Keratinocyte (primary cell): ENCODE data around the gene TCF7. TPM values are rescaled to one million over a fixed set of nuclear protein-coding genes. Genes with fewer than 3 reads are reported as not detected.

ENCODE experiments used
- DNase-seq: peaks from one replicate; pipeline ENCODE4 v3.0.0-alpha.2; 2011; ENCODE audit warnings: low read depth, missing footprints, low spot score
- FAIRE-seq: peaks from 2 replicates; lab custom pipeline; 2011; peaks lifted over from hg19 to GRCh38; lab: Jason Lieb, UNC
- H2AFZ ChIP-seq: 2 replicates; pipeline ENCODE4 v1.6.0; 2012; ENCODE audit warnings: low read length, control low read depth, inconsistent platforms; ENCODE audit not compliant: control insufficient read depth
- H3K27ac ChIP-seq: 2 replicates; pipeline ENCODE4 v1.5.1; 2011; ENCODE audit warnings: low read length; ENCODE audit not compliant: control insufficient read depth, insufficient read depth
- H3K27me3 ChIP-seq: 3 replicates; pipeline ENCODE4 v1.6.0; 2011; ENCODE audit warnings: low read length; ENCODE audit not compliant: control insufficient read depth, insufficient read depth; ENCODE audit errors: extremely low read depth
- H3K36me3 ChIP-seq, 2 experiments: 2 replicates in 1 of 2; 3 replicates in 1 of 2; pipeline ENCODE4 v1.5.1; 2011; ENCODE audit warnings: low read length in 2 of 2, mild to moderate bottlenecking in 1 of 2; ENCODE audit not compliant: control insufficient read depth in 2 of 2, insufficient read depth in 2 of 2; ENCODE audit errors: extremely low read depth in 1 of 2
- H3K4me1 ChIP-seq: 3 replicates; pipeline ENCODE4 v1.5.1; 2011; ENCODE audit warnings: low read length; ENCODE audit not compliant: control insufficient read depth, insufficient read depth; ENCODE audit errors: extremely low read depth
- H3K4me2 ChIP-seq: 3 replicates; pipeline ENCODE4 v1.6.0; 2011; ENCODE audit warnings: low read depth, low read length; ENCODE audit not compliant: control insufficient read depth, insufficient read depth; ENCODE audit errors: extremely low read depth
- H3K4me3 ChIP-seq, 3 experiments: fragments of 200-600 bp in 1 of 3; sonication (generic) in 1 of 3; 2 replicates in 2 of 3; 3 replicates in 1 of 3; pipeline ENCODE4 v1.5.1; 2011 to 2016; ENCODE audit warnings: low read length in 3 of 3, mild to moderate bottlenecking in 3 of 3, control low read depth in 2 of 3, inconsistent platforms in 1 of 3, low read depth in 1 of 3, mixed read lengths in 1 of 3, mixed run types in 1 of 3, moderate library complexity in 1 of 3; ENCODE audit not compliant: control insufficient read depth in 2 of 3, insufficient read depth in 2 of 3; ENCODE audit errors: extremely low read depth in 1 of 3
- H3K79me2 ChIP-seq: 2 replicates; pipeline ENCODE4 v1.6.0; 2012; ENCODE audit warnings: low read length; ENCODE audit not compliant: control insufficient read depth, insufficient read depth
- H3K9ac ChIP-seq: 3 replicates; pipeline ENCODE4 v1.6.0; 2011; ENCODE audit warnings: low read length; ENCODE audit not compliant: control insufficient read depth, insufficient read depth; ENCODE audit errors: extremely low read depth
- H3K9me1 ChIP-seq: 3 replicates; pipeline ENCODE4 v1.6.0; 2011; ENCODE audit warnings: low read length; ENCODE audit not compliant: control insufficient read depth, insufficient read depth; ENCODE audit errors: extremely low read depth
- H3K9me3 ChIP-seq: 2 replicates; pipeline ENCODE4 v1.5.1; 2012; ENCODE audit warnings: low read depth, low read length; ENCODE audit not compliant: control insufficient read depth
- H4K20me1 ChIP-seq: 3 replicates; pipeline ENCODE4 v1.6.0; 2011; ENCODE audit warnings: low read length; ENCODE audit not compliant: control insufficient read depth, insufficient read depth; ENCODE audit errors: extremely low read depth
- EZH2 ChIP-seq: IDR thresholded peaks from one replicate; pipeline ENCODE4 v1.6.1; 2012; ENCODE audit warnings: inconsistent platforms, mild to moderate bottlenecking, low read length, moderate library complexity
- dilution Hi-C: fragments of 300-500 bp; cut with MboI; formaldehyde crosslinking; loops from one replicate; pipeline ENCODE4 v1.7.0; 2020; ENCODE audit warnings: low sequenced_read_pairs; ENCODE audit not compliant: extremely low pct_ligation_motif_present
- polyA plus RNA-seq, 5 experiments: library from polyadenylated mRNA; depleted of rRNA in 3 of 5; stranded (reverse) in 3 of 5; stranded (forward) in 1 of 5; unstranded in 1 of 5; fragments of >200 nt; gene quantifications; 1 replicate in 1 of 5; 2 replicates in 3 of 5; 3 replicates in 1 of 5; pipeline versions ENCODE4 v1.2.1 to v1.2.3, GENCODE V29; 2011 to 2012; ENCODE audit warnings: missing spikeins in 2 of 5, low read depth in 1 of 5, low replicate concordance in 1 of 5
- TF ChIP-seq, protein P1 (sequence below), 3 experiments: IDR thresholded peaks in 1 of 3; conservative IDR thresholded peaks in 1 of 3; optimal IDR thresholded peaks in 1 of 3; 2 replicates in 2 of 3; 3 replicates in 1 of 3; pipeline versions ENCODE3 to v1.5.1; 2011; ENCODE audit warnings: low read length in 3 of 3, mild to moderate bottlenecking in 3 of 3, moderate library complexity in 2 of 3, control low read depth in 1 of 3, inconsistent platforms in 1 of 3; ENCODE audit not compliant: insufficient read depth in 2 of 3; ENCODE audit errors: extremely low read depth in 1 of 3

The TCF7 gene
- polyA plus RNA-seq, 1 donor (not counting 4 experiments of a cell fraction or from before 2014, with no cell fraction given), result 0.84 TPM

DNA sequence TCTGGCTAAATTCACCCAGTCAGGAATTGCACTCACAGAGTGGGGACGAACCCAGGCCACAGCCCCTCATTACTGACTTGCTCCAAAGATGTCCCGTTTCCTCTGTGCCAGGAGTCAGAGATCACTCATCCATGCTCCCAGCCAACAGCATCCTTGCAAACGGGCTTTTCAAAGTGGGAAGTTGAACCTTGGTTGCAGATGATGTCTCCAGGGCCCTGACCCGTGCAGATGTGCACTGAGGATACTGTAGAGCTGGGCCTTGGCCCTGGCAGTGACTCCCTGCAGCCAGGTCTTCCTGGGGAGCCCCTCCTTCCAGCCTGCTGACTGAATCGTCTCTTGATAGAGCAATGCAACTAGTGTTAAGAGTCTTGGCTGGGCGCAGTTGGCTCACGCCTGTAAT, 22.3 kb downstream of the TCF7 start:
- TF ChIP-seq, protein P1, sequence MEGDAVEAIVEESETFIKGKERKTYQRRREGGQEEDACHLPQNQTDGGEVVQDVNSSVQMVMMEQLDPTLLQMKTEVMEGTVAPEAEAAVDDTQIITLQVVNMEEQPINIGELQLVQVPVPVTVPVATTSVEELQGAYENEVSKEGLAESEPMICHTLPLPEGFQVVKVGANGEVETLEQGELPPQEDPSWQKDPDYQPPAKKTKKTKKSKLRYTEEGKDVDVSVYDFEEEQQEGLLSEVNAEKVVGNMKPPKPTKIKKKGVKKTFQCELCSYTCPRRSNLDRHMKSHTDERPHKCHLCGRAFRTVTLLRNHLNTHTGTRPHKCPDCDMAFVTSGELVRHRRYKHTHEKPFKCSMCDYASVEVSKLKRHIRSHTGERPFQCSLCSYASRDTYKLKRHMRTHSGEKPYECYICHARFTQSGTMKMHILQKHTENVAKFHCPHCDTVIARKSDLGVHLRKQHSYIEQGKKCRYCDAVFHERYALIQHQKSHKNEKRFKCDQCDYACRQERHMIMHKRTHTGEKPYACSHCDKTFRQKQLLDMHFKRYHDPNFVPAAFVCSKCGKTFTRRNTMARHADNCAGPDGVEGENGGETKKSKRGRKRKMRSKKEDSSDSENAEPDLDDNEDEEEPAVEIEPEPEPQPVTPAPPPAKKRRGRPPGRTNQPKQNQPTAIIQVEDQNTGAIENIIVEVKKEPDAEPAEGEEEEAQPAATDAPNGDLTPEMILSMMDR (optimal IDR thresholded peaks at IDR 0.05 in 1 of 3, IDR thresholded peaks at IDR 0.05 in 1 of 3, conservative IDR thresholded peaks at IDR 0.05 in 1 of 3; ENCODE audit: extremely low read depth in 1 of 3, insufficient read depth in 2 of 3, low read length in 3 of 3), result no peak
- TF ChIP-seq EZH2, result no peak
- H4K20me1 ChIP-seq, result peaks cover 45% of the 10 kb centered on the region
- H3K9ac ChIP-seq, result no peak overlapping the region
- no peaks in the 10 kb centered on the region for H3K79me2 ChIP-seq
- no peak overlapping the region for H2AFZ ChIP-seq
- H3K36me3 ChIP-seq, result peaks cover 25 to 37% of the 10 kb centered on the region in 2 experiments
- H3K4me1 ChIP-seq, result peaks cover 24% of the 10 kb centered on the region
- no peaks in the 10 kb centered on the region for H3K9me3 ChIP-seq
- H3K4me3 ChIP-seq, result no peak overlapping the region
- H3K4me2 ChIP-seq, result no peak overlapping the region
- FAIRE-seq, result no peak
- DNase-seq, result no peak
- dilution Hi-C loops, result no loop called here
- H3K9me1 ChIP-seq, result peaks cover 5% of the 10 kb centered on the region
- H3K27ac ChIP-seq, result no peak overlapping the region
- no peaks in the 10 kb centered on the region for H3K27me3 ChIP-seq

DNA sequence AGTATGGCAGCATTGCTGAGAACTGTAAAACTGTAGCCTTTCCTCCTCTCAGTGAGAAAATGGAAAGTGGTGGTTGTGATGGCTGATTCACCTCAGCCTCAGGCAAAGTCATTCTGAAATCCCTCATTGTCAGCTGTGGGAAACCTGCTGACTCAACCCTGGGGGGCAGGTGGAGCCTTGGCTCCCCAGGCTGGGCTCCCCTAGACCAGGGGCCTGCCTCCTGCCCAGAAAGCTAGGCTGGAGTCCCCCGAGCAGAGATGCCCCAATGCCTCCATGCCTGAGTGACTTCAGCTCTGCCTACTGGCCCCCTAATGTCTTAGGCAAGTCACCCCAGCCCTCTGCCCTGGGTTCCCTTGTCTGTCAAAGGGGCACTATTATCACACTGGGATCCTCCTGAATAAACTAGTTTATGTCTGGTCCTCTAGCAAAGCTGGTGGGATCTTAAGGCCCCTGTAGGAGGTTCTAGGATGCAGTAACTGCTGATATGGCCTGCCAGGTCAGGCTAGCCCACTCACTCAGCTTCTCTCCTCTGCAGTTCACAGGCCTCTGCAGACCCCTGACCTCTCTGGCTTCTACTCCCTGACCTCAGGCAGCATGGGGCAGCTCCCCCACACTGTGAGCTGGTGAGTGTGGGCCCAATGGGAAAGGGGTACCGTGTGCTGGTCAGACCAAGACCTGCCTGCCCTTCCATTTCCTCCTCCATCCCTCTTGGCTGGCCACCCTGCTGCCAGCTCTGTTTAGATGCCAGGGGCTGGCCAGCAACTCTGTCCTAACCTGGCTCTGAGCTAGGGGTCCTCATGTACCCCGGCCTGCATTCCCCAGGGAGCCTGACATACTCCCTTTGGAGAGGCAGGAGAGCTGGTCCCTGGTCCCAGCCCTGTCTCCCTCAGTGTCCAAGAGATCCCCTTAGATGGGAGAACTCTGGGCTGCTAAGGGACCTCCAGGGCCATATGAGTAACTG, 24.2 kb downstream of the TCF7 start:
- H2AFZ ChIP-seq, result no peak overlapping the region
- peaks cover 34 to 36% of the 10 kb centered on the region in 2 experiments for H3K36me3 ChIP-seq
- H3K9me3 ChIP-seq, result no peaks in the 10 kb centered on the region
- H3K9ac ChIP-seq, result no peak overlapping the region
- H3K9me1 ChIP-seq, result peaks cover 5% of the 10 kb centered on the region
- no peak for TF ChIP-seq EZH2
- TF ChIP-seq, protein P1 (optimal IDR thresholded peaks at IDR 0.05 in 1 of 3, IDR thresholded peaks at IDR 0.05 in 1 of 3, conservative IDR thresholded peaks at IDR 0.05 in 1 of 3; ENCODE audit: extremely low read depth in 1 of 3, insufficient read depth in 2 of 3, low read length in 3 of 3), result no peak
- no peaks in the 10 kb centered on the region for H3K27me3 ChIP-seq
- FAIRE-seq (peak; percentile 92), DNase-seq (no peak)
- peaks cover 24% of the 10 kb centered on the region for H3K4me1 ChIP-seq
- no peak overlapping the region for H3K27ac ChIP-seq
- dilution Hi-C loops, result no loop called here
- H4K20me1 ChIP-seq, result peaks cover 41% of the 10 kb centered on the region
- no peak overlapping the region for H3K4me3 ChIP-seq
- H3K79me2 ChIP-seq, result no peaks in the 10 kb centered on the region
- H3K4me2 ChIP-seq, result peak overlapping the region; percentile 54
